A673 (cell line): ENCODE results near the gene OBSCN. TPM values are rescaled to one million over a fixed set of nuclear protein-coding genes. Genes with fewer than 3 reads are reported as not detected.
"Not testable (repeated sequence)": the region's sequence is repeated elsewhere in the genome, so short reads cannot be mapped to it uniquely, and the experiment has no call there.

Experiments used
- BruUV-seq: library from RNA; stranded (reverse); fragments of 400-500 nt; replicated peaks from 2 replicates; lab custom pipeline; 2021; lab: Mats Ljungman, UMichigan
- CTCF ChIA-PET: fragments of 300-600 bp; sonication (Branson Sonifier 250); formaldehyde crosslinking; loops from one replicate; lab custom pipeline; 2022; ENCODE audit warnings: antibody characterized with exemption; lab: Charles Lee
- POLR2A ChIA-PET: fragments of 300-600 bp; sonication (Branson Sonifier 250); formaldehyde crosslinking; loops from one replicate; lab custom pipeline; 2022; ENCODE audit warnings: antibody characterized with exemption; ENCODE audit not compliant: low non-redundant PET; lab: Charles Lee
- DNase-seq: peaks from one replicate; pipeline ENCODE4 v3.0.0-alpha.2; 2015; ENCODE audit warnings: low spot score
- H3K27ac ChIP-seq: fragments of 200-600 bp; sonication (generic); 2 replicates; pipeline ENCODE4 v1.5.1; 2016; ENCODE audit warnings: mixed run types, low read depth, mild to moderate bottlenecking, mixed read lengths, antibody characterized with exemption, low read length; ENCODE audit not compliant: poor library complexity, severe bottlenecking
- H3K27me3 ChIP-seq: fragments of 200-600 bp; sonication (generic); replicated peaks from 2 replicates; pipeline ENCODE4 v1.6.1; 2017; ENCODE audit warnings: mixed run types, low read depth, mild to moderate bottlenecking, mixed read lengths, antibody characterized with exemption, low read length; ENCODE audit not compliant: insufficient read depth, poor library complexity
- H3K36me3 ChIP-seq: fragments of 200-600 bp; sonication (generic); 2 replicates; pipeline ENCODE4 v1.6.1; 2016; ENCODE audit warnings: mixed run types, mild to moderate bottlenecking, mixed read lengths, antibody characterized with exemption, low read length; ENCODE audit not compliant: insufficient read depth, poor library complexity, severe bottlenecking
- H3K4me1 ChIP-seq: fragments of 200-600 bp; sonication (generic); 2 replicates; pipeline ENCODE4 v1.6.1; 2017; ENCODE audit warnings: mixed run types, mild to moderate bottlenecking, mixed read lengths, antibody characterized with exemption, low read length; ENCODE audit not compliant: insufficient read depth, poor library complexity, severe bottlenecking
- H3K4me3 ChIP-seq: fragments of 200-600 bp; sonication (generic); 2 replicates; pipeline ENCODE4 v1.5.1; 2016; ENCODE audit warnings: low read depth, mixed run types, mild to moderate bottlenecking, mixed read lengths, low read length; ENCODE audit not compliant: poor library complexity, severe bottlenecking
- H3K9me3 ChIP-seq: fragments of 200-600 bp; sonication (generic); 2 replicates; pipeline ENCODE4 v1.6.1; 2016; ENCODE audit warnings: mixed run types, low read depth, mild to moderate bottlenecking, mixed read lengths, antibody characterized with exemption, low read length; ENCODE audit not compliant: poor library complexity, severe bottlenecking
- EZH2 ChIP-seq: fragments of 200-600 bp; sonication (generic); IDR thresholded peaks from 2 replicates; pipeline ENCODE4 v1.6.1; 2017; ENCODE audit warnings: borderline replicate concordance, low read depth, mild to moderate bottlenecking, mixed read lengths, antibody characterized with exemption, low read length; ENCODE audit not compliant: poor library complexity, severe bottlenecking
- intact Hi-C: fragments of 100-400 bp; cut with micrococcal nuclease; formaldehyde crosslinking; loops from one replicate; pipeline ENCODE4 v1.10.0; 2022; ENCODE audit not compliant: unreplicated experiment
- total RNA-seq: library from RNA; stranded (reverse); gene quantifications from 2 replicates; pipeline ENCODE4 v1.2.3, GENCODE V29; 2021
- TF ChIP-seq, protein P1 (sequence below): fragments of 300-800, 200-600 bp; sonication (generic); conservative IDR thresholded peaks from 2 replicates; pipeline ENCODE4 v1.5.1; 2017; ENCODE audit warnings: low read depth, mild to moderate bottlenecking, antibody characterized with exemption, low read length, moderate library complexity, mixed read lengths

The OBSCN gene
- total RNA-seq, 1 experiment from 2014 or later, result 37.7 TPM

DNA sequence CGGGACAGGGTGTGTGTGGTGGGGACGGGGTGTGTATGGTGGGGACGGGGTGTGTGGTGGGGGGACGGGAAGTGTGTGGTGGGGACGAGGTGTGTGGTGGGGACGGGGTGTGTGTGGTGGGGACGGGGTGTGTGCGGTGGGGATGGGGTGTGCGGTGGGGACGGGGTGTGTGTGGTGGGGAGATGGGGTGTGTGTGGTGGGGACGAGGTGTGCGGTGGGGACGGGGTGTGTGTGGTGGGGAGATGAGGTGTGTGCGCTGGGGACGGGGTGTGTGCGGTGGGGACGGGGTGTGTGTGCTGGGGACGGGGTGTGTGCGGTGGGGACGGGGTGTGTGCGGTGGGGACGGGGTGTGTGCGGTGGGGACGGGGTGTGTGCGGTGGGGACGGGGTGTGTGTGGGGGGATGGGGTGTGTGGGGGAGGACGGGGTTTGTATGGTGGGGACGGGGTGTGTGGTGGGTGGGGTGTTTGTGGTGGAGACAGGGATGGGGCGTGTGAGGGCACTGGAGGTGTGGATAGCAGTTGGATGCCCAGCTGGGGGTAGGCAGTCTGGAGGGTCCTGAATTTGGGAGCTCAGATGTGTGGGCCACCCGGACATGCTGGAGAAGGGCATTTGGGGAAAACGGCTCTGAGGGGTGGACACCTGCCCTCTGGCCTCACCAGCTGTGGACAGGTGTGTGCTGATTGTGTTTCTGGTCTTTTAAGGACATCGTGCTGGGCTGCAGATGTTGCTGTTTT, 25.4 kb upstream of the OBSCN start:
- no peaks in the 10 kb centered on the region for H3K4me1 ChIP-seq
- TF ChIP-seq EZH2, result no peak
- TF ChIP-seq, protein P1, sequence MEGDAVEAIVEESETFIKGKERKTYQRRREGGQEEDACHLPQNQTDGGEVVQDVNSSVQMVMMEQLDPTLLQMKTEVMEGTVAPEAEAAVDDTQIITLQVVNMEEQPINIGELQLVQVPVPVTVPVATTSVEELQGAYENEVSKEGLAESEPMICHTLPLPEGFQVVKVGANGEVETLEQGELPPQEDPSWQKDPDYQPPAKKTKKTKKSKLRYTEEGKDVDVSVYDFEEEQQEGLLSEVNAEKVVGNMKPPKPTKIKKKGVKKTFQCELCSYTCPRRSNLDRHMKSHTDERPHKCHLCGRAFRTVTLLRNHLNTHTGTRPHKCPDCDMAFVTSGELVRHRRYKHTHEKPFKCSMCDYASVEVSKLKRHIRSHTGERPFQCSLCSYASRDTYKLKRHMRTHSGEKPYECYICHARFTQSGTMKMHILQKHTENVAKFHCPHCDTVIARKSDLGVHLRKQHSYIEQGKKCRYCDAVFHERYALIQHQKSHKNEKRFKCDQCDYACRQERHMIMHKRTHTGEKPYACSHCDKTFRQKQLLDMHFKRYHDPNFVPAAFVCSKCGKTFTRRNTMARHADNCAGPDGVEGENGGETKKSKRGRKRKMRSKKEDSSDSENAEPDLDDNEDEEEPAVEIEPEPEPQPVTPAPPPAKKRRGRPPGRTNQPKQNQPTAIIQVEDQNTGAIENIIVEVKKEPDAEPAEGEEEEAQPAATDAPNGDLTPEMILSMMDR, result no peak
- no peak overlapping the region for H3K27ac ChIP-seq
- no peak for DNase-seq
- H3K9me3 ChIP-seq, result no peaks in the 10 kb centered on the region
- no peak overlapping the region for H3K4me3 ChIP-seq
- no peaks in the 10 kb centered on the region for H3K36me3 ChIP-seq
- intact Hi-C loops, result no loop called here
- no TSS peak for BruUV-seq
- ChIA-PET CTCF (no interaction called here), POLR2A (no interaction called here)
- no peaks in the 10 kb centered on the region for H3K27me3 ChIP-seq

- Histone ChIP-seq H3K4me1 (no peaks in the 10 kb centered on the region), H3K9me3 (peaks cover 4% of the 10 kb centered on the region), H3K27me3 (no peaks in the 10 kb centered on the region), H3K4me3 (no peak overlapping the region), H3K36me3 (no peaks in the 10 kb centered on the region), H3K27ac (no peak overlapping the region)
- no peak for DNase-seq
- no peak for TF ChIP-seq EZH2
- TF ChIP-seq, protein P1, result no peak
- intact Hi-C loops, result no loop called here
- CTCF ChIA-PET, result no interaction called here
- POLR2A ChIA-PET, result no interaction called here
- BruUV-seq, result no TSS peak
Observed at GRCh38 chr1:228184152-228184551, 23.7 kb upstream of the OBSCN start.

GRCh38 chr1:228185641-228185965, 22.2 kb upstream of the OBSCN start:
- Histone ChIP-seq H3K27ac (no peak overlapping the region), H3K4me3 (no peak overlapping the region), H3K27me3 (no peaks in the 10 kb centered on the region), H3K36me3 (no peaks in the 10 kb centered on the region), H3K4me1 (no peaks in the 10 kb centered on the region), H3K9me3 (peaks cover 4% of the 10 kb centered on the region)
- TF ChIP-seq, protein P1, result no peak
- no peak for TF ChIP-seq EZH2
- no peak for DNase-seq
- BruUV-seq, result no TSS peak
- ChIA-PET POLR2A (no interaction called here), CTCF (no interaction called here)
- intact Hi-C loops, result no loop called here

- BruUV-seq, DNase-seq, intact Hi-C loops, H3K27me3 ChIP-seq, H3K4me3 ChIP-seq, H3K4me1 ChIP-seq, H3K27ac ChIP-seq, CTCF ChIA-PET, H3K36me3 ChIP-seq, H3K9me3 ChIP-seq, POLR2A ChIA-PET: not testable (repeated sequence)
Observed at GRCh38 chr1:228188249-228188648, 19.6 kb upstream of the OBSCN start.
